GM19438 (cell line): ENCODE data around the gene PRSS27.

Source experiments
- ATAC-seq: cut with Tn5 transposase; IDR thresholded peaks from one replicate; pipeline ENCODE4 v1.9.1; 2021; ENCODE audit warnings: low read depth; ENCODE audit not compliant: unreplicated experiment

Gene PRSS27

GRCh38 chr16:2728034-2728433, 8.0 kb upstream of the PRSS27 start:
- no peak for ATAC-seq

GRCh38 chr16:2726923-2727322, 6.9 kb upstream of the PRSS27 start:
- ATAC-seq: no peak

DNA sequence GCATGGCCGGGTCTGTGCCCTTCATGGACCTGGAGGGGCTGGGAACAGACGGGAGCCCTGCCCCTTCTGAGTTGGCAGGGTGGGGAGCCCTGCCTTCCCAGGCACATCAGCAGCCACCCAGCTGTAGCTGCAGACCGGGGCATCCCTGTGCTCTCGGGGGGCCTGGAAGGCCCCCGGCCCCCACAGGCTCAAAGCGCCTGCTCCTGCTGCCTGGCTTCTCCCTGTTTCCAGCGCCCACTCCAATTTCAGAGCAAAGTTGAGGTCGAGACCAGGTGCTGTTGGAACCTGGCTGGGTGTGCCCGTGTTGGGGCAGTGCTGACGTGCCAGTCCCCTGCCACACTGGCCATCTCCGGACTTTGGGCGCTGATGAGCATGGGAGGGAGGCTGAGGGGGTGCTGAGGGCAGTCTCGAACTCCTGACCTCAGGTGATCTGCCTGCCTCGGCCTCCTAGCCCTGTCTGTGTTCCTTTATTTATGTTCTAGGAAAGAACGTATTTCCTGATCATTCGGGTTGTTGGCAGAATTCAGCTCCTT, 4.9 kb upstream of the PRSS27 start:
- no peak for ATAC-seq

DNA sequence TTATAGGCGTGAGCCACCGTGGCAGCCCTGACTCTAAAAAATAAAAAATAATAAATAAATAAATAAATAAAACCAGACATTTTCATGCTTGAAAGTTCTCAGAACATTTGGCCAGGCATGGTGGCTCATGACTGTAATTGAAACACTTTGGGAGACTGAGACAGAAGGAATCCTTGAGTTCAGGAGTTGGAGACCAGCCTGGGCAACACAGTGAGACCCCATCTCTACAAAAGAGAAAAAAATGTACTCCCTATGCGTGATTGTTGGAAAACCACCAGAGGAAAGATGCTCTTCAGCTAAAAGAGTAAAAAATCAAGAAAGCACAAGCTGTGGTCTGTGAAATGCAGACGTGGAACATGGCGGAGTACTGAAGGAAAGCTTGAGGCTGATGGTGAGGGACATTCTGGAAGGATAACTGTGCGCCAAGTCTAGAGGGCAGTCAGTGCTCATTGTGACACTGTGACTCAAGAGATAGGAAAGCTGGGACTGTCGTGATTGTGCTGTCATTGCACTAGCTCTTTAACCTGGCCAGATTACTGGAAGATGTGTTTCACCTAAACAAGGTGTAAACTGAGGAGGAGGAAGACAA, 4.2 kb upstream of the PRSS27 start:
- ATAC-seq: no peak

GRCh38 chr16:2721634-2722173, 1.7 kb upstream of the PRSS27 start:
- peak; percentile 5 for ATAC-seq

DNA sequence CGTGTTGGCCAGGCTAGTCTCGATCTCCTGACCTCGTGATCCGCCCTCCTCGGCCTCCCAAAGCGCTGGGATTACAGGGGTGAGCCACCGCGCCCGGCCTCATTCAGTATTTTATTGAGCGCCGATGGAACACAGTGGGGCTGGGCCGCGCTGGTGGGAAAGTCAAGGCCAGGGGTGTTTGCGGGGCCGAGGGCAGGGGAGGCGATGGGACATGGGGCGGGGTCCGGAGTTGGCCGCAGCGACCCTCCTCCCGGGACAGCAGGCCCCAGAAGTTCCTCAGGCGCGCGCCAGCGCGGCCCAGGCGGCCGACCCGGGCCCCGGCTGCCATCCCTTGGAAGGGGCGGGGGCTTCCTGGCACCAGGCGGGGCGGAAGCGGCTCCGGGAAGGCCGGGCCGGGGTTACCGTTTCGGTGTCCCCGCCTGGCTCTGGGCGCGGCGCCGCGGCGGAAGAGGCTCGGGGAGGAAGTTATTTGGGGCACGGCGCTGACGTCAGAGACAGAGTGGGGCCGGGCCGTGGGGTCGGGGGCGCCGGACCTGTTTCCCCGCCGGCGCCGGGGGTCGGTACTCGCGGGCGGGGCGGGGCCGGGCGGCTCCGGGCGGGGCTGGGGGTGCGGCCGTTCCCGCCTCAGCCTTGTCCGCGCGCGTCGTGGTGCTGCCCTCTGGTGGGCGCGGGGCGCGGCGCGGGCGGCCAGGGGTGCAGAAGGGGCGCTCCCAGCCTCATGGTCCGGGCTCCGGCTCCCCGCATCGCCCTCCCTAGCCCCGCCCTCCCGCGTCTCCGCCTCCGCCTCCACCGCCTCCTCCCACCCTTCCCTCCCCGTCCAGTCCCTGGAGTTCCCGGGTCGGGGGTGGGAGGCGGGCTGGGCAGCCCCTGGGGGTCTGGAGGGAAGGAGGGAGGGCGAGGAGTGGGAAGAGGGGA, 952 bp upstream of the PRSS27 start:
- ATAC-seq: peak; percentile 77

GRCh38 chr16:2719328-2720063, 528 bp downstream of the PRSS27 start:
- no peak for ATAC-seq

- ATAC-seq: no peak
Observed at GRCh38 chr16:2717383-2718263, 2.4 kb downstream of the PRSS27 start.

- no peak for ATAC-seq
Observed at GRCh38 chr16:2716948-2717347, 3.1 kb downstream of the PRSS27 start.

- ATAC-seq: no peak
Observed at GRCh38 chr16:2715966-2716885, 3.8 kb downstream of the PRSS27 start.

GRCh38 chr16:2715519-2715918, 4.5 kb downstream of the PRSS27 start:
- no peak for ATAC-seq

DNA sequence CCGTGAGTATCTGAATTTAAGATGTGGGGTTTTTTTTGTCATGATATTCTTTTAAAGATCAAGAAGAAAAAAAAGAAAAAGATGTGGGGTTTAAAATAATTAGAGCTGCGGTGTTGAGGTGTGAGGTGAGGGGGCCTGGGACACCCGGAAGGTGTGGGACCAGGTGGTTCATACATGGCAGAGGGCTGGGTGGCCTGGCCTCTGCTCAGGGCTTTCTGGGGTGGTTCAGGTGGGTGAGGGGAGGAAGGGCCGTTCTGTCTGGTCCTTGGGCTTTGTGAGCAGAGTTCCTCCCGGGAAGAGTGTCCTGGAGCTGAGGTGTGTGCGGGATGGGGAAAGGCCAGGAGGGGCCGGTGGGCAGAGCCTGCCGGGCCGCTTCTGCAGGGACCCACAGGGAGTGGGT, 5.0 kb downstream of the PRSS27 start:
- ATAC-seq: no peak

- ATAC-seq: no peak
Observed at GRCh38 chr16:2713985-2714774, 5.8 kb downstream of the PRSS27 start.

DNA sequence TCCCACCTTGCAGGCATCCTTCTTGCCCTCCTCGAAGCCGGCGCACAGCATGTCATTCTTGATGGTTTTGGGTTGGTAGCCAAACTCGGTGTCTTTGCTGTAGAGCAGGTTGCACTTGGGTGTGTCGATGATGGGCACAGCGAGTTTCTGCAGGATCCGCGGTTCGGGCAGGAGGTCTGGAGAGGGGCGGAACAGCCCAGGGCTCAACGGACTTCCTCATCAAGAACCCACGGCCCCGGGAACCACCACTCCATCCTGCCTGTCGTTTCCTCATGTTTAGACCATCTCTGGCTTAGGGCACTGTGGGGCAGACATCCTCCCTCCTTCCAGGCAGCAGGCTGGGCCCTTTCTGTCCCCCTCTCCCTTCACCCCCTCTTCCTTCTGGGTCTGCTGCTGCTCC, 6.5 kb downstream of the PRSS27 start:
- ATAC-seq: no peak

DNA sequence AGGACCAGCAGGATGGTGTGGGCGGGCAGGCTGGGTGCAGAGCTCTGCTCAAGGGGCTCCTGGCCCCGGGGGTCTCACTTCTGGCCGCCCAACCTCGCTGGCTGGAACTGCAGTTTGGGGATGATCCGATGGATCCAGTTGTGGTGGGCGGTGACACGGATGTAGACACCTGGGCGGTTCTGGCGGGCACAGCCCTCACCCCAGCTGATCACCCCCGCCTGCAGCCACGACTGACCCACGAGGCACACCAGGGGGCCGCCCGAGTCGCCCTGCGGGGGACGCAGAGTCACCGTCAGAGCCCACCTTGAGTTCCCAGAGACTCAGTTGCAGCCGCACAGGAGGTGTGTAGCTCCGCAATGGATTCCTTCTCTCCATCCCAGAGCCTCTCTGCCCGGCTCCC, 7.5 kb downstream of the PRSS27 start:
- no peak for ATAC-seq

GRCh38 chr16:2712063-2712441, 8.0 kb downstream of the PRSS27 start:
- ATAC-seq: no peak

- ATAC-seq: no peak
Observed at GRCh38 chr16:2711370-2712062, 8.5 kb downstream of the PRSS27 start.
